NCI-H526 treated with DMSO at 0.1 percent for 48 hours (cell line): ENCODE measurements around the gene AP2A2.

Experiments
- DNase-seq: peaks from one replicate; lab custom pipeline; 2025; lab: John Stamatoyannopoulos, UW

AP2A2 gene

DNA sequence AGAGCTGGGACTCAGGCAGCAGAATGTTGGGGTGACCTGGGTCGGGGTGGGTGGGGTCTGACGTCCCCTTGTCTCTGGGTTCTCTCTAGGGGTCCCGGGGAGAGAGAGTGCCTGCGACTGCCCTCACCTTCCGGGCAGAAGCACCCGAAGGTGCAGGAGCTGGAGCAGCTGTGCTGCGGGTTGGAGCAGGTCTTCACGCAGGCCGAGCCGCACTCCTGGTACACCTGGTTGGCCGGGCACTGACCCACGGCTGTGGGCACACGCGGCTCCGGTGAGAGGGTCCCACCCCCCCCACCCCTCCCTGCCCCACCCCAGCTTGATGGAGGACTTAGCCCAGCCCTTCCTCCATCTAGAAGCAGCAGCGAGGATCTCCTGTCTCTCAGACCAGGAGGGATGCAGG is 104.4 kb downstream of the AP2A2 start:
- no peak for DNase-seq

DNA sequence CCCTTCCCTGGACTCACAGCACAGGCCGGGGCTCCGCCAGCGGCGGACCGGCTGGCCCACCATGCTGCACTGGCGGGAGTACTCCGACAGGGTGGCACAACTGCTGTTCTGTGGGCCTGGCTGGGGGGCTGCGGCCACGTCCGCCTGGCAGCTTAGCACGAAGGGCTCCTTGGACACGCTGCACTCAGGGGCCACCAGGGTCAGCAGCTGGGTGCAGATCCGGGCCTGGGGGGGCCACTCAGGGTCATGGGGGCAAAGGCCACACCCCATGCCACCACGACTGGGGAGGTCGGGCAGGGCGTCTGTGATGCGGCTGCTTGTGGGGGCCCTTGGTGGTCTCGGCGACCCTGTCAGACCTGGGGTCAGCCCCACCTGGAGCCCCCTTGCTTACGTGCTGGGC is 104.9 kb downstream of the AP2A2 start:
- no peak for DNase-seq

DNA sequence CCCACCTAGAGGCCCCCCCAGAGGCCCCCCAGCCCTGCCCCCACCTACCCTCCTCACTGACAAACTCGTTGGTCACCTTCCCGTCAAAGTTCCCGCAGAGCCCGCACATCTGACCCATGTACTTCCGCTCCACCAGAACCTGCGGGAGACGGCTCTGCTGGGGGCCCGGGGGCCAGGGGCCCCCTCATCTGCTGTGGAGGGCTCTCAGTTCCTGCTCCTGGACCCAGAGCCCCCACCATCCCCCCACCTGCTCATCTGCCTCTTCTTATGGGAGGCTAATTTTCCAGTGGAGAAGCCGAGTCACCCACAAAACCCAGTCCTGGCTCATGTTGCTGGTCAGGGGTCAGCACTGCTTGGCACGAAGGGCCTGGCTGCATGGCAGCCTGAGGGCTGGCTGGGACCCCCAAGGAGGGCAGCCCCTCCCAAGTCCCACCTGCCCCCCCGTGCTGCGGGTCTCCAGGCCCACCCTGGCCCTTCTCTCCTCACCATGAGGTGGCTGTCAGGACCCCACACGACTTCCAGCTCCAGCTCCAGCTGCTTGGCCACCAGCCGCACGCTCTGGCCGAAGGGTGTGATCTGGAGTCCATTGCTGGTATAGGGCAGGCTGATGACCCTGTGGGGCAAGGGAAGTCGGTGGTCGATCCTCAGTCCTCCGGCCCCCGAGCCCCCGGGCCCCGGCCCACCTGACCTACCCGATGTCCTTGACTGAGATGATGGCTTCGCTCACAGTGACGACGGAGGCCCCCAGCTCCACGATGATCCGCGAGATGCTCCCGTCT is 105.6 kb downstream of the AP2A2 start:
- DNase-seq: no peak

DNA sequence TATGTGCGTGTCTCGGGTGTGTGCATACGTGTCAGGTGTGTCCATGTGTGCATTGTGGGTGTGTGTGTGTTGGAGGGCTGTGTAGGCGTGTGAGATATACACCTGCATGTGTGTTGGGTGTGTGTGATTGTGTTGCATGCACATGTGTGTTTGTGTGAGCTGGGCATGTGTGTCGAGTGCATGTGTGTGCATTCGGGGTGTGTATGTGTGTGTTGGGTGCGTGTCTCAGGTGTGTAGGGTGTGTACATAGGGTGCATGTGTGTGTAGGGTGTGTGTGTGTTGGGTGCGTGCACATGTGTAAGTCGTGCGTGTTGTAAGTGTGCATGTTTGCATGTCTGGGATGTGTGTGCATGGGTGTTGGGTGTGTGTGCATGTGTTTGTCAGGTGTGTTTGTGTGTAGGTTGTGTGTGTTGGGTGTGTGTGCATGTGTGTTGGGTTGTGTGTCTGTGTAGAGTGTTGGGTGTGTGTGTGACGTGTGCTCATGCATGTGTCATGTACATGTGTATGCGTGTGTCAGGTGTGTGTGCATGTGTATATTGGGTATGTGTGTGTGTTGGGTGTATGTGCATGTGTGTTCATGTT is 106.7 kb downstream of the AP2A2 start:
- DNase-seq: no peak

DNA sequence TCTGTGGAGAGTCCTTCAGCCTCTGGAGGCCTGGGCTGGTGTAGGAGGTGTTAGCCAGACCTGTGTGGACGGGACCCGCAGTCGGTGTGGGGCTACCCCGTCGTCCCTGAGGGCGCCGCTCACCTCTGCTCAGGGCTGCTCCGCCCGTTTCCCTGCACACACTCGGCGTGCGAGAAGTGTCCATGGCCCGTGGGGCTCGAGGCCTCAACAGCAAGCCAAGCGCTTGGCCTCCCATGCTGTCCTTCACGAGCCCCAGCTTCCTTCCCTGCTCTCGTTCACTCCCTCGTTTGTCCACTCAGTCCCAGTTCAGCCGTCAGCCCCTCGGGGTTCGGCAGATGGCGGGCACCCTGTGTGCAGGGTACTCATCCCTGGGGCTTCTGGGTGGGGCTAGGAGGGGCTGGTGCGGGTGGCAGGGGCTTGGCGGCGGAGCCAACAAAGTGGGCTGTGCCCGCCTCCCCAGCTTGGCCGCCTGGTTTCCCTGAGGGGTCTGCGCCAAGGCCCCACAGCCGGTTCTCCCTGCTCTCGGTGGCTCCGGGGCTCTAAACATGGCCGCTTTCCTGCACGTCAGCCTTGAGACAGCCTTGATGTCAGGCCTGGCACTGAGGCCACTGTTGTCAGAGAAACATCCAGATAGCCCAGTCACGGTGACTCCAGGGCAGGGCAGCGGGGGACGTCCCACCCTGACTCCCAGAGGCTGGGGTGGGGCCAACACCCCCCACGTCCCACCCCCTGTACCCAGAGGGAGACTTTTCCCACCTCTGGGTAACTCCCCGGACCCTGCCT is 107.5 kb downstream of the AP2A2 start:
- DNase-seq: no peak

DNA sequence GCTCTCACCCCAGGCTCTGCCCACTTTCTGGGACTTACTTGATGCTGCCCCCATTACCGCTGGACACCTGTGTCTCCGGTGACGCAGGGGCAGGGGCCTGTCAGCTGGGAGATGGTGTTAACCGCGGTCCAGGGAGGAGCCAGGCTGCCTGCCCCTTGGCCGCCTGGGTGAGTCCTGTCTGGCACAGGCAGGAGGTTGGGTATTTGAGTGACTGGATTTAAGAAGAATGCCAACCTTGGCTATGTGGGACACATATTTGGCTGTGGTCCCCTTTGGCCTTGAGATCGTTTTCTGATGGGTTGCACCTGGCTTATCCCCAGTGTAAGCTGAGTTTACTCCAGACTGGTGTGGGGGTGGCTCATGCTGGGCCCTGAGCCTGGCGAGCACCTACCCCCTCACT is 108.3 kb downstream of the AP2A2 start:
- DNase-seq: no peak

DNA sequence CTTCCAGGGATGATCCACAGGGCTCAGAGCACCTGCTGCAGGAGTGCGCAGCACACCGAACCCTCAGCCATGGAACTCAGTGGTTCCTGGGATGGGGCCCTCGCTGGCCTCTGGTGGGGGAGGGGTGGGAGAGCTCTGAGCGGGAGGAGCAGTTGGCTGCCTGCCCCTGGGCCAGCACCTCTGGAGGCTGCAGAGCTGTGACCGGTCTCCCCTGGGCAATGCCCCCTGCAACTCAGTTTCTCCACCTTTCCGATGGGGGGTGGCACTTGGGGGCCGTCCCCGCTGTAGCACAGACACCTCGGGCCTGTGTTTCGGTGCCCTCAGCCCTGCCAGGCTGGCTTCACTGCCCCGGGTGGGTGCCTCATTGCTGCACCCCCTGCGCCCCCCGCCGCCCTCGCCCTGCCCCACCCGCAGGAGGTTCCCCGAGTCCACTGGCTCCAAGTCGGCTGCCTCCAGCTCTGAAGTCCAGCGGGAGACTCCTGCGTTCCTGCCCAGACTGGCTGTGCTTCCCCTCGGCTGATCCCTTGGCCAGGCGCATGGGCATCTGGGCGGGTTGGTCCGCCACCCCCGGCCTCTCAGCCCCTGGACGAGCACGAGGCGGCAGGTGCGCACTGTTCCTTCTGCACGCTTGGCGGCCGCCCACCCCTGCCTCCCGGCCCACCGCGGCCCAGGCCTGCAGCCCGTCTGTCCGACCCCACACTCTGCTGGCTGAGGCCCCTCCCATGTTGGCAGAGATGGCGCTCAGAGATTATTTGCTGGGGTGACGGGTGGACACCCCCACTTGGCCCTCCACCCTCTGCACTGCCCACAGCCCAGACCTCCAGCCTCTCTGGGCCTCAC is 109.0 kb downstream of the AP2A2 start:
- no peak for DNase-seq

DNA sequence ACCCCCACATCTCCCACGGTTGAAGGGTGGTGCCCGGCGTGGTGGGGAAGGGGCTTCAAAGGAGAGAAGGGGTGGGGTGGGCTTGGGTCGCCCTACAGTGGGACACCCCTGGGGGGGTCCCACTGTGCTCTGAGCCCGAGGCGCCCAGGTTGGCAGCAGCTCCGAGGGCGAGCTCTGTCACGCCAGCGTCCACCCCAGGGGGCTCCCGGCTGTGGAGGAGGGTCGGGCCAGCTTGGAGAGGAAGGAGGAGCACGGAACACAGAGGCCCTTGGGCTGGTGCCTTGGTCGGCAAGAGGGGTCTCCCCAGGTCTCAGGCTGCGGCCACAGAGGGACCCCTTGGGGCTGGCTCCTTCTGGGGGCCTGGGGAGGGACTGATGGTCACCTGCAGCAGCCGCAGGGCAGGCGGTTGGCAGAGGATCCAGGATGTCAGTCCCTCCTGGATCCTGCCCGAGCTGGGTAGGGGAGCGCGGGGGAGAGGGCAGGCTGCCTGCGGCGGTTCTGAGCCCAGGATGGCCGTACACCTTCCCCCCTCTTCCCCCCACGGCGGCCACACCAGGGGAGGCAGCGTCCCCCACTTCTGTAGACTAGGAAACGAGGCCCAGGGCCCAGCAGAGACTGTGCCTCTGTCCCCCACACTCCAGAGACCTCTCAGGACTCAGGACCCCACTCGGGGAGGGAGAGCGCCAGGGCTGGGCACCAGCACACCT is 110.1 kb downstream of the AP2A2 start:
- DNase-seq: no peak

DNA sequence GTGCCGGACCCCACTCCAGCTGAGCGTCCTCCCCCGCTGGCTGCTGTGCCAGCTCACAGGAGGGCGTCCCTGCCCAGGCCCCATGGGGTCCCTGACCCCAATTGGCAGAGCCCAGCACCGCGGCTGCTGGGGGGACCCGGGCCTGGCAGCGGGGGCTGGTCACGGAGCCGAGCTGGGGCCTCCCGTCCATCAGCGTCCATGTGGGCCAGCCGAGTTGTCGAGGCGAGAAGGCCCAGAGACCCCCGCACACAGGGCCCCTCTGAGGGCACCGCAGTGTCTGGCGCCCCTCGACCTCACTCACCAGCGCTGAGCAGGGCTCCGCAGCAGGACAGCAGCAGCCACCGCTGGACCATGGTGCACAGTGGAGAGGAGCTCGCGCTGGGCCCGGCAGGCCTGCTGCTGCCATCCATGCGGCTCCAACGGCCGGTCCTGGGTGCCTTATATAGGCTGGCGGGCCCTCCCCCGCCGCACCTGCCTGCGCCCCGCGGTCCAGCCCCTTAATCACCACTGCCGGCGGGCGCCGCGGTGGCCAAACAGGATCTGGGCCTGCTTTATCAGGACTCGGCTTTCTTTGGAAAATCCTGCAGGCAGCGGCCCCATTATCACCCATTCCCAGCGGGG is 110.7 kb downstream of the AP2A2 start, which contains the start of gene MUC6:
Gene MUC6, minus strand, starts transcription at position 416 of the 621 bp plus-strand sequence. Its CDS starts 63 bp downstream, at position 353.
- DNase-seq: peak; percentile 56

DNA sequence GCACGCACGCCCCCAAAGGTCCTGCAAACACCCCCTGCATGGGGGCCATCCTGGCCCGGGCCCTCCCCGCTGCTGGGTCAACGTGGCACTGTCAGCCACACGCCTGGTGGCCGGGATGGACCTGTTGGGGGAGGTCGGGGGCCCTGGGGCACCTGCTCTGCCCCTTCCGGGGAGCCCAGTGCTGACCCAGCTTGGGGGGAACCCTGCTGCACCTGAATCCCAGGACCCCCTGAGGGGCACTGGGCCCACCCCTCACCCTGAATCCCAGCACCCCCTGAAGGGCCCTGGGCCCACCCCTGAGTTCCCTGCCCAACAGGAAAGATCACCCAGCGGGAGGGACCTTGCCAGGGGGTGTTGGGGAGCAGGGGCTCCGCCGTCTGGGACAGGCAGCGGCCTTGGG is 111.3 kb downstream of the AP2A2 start:
- DNase-seq: no peak

DNA sequence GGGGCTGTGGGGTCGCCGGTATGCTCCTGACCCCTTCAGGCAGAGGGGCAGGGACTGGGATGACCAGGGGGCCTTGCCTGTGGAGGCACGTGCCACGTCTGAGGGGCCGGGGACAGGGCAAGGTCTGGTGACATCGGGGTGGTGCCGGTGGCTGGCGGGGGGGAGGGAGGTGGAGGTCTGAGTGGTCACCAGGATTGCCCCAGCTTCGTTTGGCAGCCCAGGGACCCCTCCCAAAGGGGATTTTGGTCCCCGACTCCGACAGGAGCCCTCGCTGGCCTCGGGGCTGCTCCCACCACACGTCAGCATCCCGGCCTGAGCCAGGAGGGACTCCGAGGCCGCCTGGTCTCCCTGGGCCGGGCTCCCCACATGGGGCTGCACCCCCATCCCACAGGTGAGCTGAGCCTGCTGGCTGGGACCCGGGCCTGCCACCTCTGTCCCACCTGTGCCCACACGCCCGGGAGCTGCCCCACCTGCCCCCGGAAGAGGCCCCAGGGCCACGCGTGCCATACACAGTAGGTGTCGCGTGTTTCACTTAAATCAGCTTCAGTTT is 111.9 kb downstream of the AP2A2 start:
- no peak for DNase-seq

DNA sequence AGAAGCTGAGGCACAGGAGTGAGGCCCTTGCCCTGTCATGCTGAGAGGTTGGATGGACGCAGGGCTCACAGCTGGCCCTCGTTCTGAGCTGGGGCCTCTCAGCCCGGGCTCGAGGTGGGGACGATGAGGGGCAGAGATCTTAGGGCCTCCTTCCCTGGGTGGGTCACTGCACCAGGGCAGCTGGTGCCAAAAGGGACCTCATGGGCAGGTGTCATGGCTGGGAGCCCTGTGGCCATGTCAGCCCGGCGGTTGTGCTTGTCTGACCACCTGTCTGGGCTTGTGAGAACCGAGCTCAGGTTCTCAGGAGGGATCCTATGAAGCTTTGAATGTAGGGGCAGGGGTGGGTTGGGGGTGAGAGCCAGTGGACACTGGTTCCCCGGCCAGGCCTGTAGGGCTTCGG is 112.7 kb downstream of the AP2A2 start:
- DNase-seq: no peak

DNA sequence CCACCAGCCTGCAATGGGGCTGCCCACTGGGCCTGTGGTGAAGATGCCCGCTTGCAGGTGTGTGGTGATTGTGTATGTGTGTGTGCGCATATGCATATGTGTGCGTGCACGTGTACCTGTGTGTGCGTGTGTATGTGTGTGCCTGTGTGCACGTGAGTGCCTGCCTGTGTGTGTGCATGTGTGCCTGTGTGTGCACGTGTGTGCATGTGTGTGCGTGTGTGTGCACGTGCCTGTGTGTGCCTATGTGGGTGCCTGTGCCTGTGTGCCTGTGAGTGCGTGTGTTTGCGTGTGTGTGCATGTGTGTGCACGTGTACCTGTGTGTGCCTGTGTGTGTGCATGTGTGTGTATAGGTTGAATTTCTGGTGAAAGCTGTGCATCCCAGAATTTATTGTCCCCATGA is 113.3 kb downstream of the AP2A2 start:
- no peak for DNase-seq

DNA sequence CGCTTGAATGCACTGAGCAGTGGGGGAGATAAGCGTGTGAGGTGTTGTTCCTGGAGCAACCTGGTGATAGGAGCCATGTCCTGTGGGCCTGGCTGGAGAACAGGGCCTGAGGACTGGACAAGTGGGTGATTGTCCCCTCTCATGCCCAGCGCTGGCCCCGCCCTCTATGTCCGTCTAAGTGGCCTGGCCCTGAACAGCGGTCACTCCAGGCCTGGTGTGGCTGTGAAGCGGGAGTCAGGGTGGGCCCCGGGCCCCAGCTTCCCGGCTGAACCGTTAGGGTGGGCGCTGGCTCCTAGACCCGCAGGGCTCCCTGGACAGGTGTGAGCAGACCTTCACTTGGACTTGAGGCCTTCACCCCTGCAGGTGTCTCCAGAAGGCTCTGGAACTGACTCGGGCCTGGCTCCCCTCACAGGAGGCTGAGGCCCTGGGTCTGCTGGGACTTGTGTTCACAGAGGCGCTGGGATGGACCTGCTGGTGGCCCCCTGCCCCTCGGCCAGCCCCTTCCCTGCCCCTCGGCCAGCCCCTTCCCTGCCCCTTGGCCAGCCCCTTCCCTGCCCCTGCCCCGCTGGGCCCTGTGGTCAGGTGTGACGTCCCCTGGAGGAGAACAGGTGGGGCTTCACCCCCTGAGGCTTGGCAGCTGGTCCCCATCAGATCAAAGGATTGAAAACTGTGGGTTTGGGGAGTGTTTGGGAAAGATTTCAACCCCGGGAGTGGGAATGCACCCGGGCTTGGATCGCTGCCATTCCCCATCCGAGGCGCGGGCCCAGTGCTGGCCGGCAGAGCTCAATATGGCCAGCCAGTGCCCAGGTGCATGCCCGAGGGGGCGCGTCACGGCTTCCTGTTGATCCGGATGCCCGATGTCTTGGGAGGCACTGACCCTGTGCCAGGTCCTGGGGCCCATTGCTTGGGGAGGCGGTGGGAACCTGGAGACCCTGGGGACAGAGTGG is 114.1 kb downstream of the AP2A2 start:
- no peak for DNase-seq

DNA sequence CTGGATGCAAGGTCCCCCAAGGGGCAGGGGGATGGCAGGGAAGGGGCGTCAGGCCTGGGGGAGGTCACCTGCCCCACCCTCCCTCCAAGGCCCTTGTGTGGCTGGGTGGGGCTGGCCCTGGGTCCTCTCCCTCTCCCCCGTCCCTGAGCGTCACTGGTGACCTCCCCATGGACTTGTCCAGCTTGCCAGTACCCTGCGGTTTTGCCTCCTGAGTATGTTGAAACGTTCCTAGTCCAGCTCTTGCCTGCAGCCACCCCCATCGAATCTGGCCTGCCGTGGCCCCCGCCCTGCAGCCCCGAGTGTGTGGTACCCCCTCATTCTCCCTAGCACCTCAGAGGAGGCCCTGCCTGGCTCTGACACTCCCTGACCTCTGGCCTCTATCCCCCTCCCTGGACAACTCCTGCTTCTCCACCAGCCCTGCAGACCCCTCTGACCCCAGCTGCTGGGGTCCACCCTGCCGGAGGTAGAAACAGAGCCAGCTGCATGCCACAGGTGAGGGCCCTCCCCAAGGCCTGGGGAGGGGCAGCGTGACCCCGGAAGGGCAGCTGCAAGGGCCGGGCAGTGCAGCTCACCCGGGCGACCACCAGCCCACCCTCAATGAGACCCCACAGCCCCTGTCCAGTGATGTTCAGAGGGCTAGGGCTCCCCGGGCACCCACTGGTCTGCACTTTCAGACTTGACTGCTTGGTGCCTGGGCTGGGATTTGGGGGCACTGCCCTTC is 114.9 kb downstream of the AP2A2 start:
- DNase-seq: no peak

DNA sequence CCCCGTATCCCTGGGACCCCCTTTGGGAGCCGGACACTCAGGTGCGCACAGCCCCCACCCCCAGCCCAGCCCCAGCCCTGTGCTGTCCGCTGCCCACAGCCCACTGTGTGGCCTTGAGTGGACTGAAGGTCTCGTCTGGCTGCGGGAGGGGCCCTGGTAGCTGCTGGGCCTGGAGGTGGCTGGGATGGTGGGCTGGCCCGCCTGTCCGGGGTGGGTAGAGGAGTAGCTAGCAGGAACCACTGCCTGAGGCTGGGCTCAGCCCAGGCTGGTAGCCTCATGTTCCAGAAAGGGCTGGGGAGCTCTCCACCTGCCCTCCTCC is 115.4 kb downstream of the AP2A2 start:
- DNase-seq: no peak

DNA sequence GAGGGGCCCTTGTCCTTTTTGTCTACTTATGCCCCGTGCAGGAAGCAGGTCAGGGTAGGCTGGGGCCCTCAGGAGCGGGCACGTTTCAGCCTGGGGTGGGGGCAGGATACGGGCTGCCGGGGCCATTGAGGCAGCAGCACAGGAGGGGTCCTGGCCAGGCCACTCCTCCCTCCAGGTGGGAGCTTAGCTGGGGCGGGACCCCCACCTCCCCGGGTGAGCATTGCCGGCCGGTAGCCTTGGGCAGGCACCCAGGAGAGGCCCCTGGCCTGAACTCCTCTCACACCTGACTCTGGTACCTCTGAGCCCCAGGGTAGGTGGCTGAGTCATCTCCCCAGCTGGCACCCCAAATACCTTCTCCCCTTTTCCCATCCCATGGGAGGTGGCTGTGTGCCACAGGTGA is 115.8 kb downstream of the AP2A2 start:
- no peak for DNase-seq

DNA sequence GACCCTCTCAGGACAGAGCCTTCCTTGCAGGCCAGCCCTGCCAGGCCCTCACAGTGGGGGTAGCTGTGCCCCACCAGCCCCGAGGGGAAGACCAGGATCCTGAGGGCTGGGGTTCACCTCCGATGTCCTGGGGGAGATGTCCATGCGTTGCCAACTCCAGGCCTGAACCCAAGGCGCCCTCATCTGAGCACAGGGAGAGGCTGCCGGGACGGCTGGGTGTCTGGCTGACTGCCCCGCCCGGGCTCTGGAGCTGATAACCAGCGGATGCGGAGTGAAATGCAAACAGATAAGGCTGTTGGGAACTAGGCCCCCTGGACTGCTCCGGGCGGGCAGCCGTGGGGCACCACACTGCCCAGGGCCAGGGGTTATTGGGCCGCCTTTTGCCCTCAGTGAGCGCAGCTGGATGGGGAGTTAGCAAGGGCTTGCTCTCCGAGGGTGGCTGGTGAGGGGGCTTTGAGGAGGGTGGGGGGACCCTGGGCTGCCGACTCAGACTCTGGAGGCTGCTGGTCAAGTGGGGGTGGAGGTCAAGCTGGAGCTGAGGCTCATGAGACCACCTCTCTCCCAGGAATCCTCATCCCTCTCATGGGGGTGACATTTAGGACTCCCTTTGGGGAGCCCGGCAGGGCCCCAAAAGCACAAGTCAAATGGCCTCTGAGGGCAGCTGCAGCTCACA is 116.4 kb downstream of the AP2A2 start:
- no peak for DNase-seq
